ENCODE results near the gene COMMD9. TPM values are rescaled to one million over a fixed set of nuclear protein-coding genes. Genes with fewer than 3 reads are reported as not detected.

The COMMD9 gene
- total RNA-seq, 3 donors from 2014 or later (not counting 1 experiment from before 2014, with no cell fraction given): 64.6 to 79.1 (median 74.0) TPM

DNA sequence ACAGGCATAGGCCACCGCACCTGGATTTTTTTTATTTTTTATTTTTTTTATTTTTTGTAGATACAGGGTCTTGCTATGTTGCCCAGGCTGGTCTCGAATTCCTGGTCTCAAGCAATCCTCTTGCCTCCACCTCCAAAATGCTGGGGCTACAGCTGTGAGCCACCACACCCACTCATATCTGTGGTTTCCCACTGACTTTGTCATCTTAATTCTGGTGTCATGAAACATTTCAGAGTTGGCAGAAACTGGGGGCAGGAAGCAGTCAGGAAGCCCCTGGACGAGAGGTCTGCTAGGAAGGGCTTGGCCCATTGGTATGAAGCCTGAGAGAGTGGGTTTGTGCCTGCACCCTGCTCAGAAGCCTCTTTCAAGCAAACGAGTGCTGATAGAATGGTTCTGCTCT, 49.1 kb downstream of the COMMD9 start:
- H3K27me3 Mint-ChIP-seq (ENCODE audit: low read depth in 2 of 2): peaks cover 5 to 27% of the 10 kb centered on the region in 2 donors
- no peak for ATAC-seq
- intact Hi-C loops (cut with micrococcal nuclease): no loop called here
- no peaks in the 10 kb centered on the region for H3K36me3 Mint-ChIP-seq
- Histone ChIP-seq H3K9me3 (ENCODE audit: control insufficient read depth, insufficient read depth, low read length) (no peaks in the 10 kb centered on the region), H3K4me1 (ENCODE audit: control insufficient read depth, insufficient read depth, low read length) (no peaks in the 10 kb centered on the region), H3K36me3 (ENCODE audit: control insufficient read depth, insufficient read depth, low read length) (no peaks in the 10 kb centered on the region), H3K4me3 (ENCODE audit: low read length) (no peak overlapping the region), H3K27ac (ENCODE audit: low read length) (no peak overlapping the region), H3K27me3 (ENCODE audit: control insufficient read depth, insufficient read depth, low read length) (no peaks in the 10 kb centered on the region)
- WGBS (ENCODE audit: insufficient coverage): 28% methylated on average over 3 of the region's 4 CpGs
- H3K4me1 Mint-ChIP-seq: no peaks in the 10 kb centered on the region
- no peak overlapping the region for H3K4me3 Mint-ChIP-seq
- TF ChIP-seq CTCF (IDR thresholded peaks at IDR 0.05): no peak
- no peaks in the 10 kb centered on the region for H3K9me3 Mint-ChIP-seq
- no peak for DNase-seq
- no peak overlapping the region for H3K27ac Mint-ChIP-seq

DNA sequence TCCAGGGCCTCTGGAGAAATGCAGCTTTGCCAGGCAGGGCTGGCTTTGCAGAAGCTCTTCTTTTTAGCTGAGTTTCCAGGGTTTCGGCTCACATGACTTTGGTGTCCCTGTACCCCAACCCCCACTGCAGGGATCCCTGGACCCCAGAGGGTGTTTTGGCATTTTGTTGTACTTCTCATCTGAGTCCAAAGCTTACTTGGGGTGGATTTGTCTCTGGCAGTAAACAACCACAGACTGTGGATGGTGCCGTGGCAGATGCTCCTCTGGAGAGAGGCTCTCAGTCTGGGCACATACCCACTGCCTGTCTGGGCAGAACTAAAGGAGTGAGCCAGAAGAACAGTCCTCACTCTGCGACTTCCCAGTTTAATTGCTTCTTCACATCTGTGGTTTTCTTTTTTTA, 49.6 kb downstream of the COMMD9 start:
- 89% methylated on average over 3 of the region's 3 CpGs for WGBS (ENCODE audit: insufficient coverage)

GRCh38 chr11:36238881-36239280, 50.3 kb downstream of the COMMD9 start:
- ATAC-seq (no peak), DNase-seq (no peak)
- Histone ChIP-seq H3K27me3 (ENCODE audit: control insufficient read depth, insufficient read depth, low read length) (no peaks in the 10 kb centered on the region), H3K27ac (ENCODE audit: low read length) (no peak overlapping the region), H3K4me1 (ENCODE audit: control insufficient read depth, insufficient read depth, low read length) (no peaks in the 10 kb centered on the region), H3K9me3 (ENCODE audit: control insufficient read depth, insufficient read depth, low read length) (no peaks in the 10 kb centered on the region), H3K36me3 (ENCODE audit: control insufficient read depth, insufficient read depth, low read length) (no peaks in the 10 kb centered on the region), H3K4me3 (ENCODE audit: low read length) (no peak overlapping the region)
- Mint-ChIP-seq H3K27ac (no peak overlapping the region), H3K4me1 (no peaks in the 10 kb centered on the region), H3K36me3 (no peaks in the 10 kb centered on the region), H3K4me3 (no peak overlapping the region), H3K9me3 (no peaks in the 10 kb centered on the region), H3K27me3 (ENCODE audit: low read depth in 2 of 2) (peaks cover 4 to 19% of the 10 kb centered on the region in 2 donors)
- TF ChIP-seq CTCF (IDR thresholded peaks at IDR 0.05): no peak
- intact Hi-C loops (cut with micrococcal nuclease): no loop called here
- no CpG with 5 or more reads among the region's 1 CpG for WGBS (ENCODE audit: insufficient coverage)

More for the DNA sequence above, 49.6 kb downstream of the COMMD9 start:
- intact Hi-C loops (cut with micrococcal nuclease): no loop called here
- no peak overlapping the region for H3K27ac Mint-ChIP-seq
- no peak for TF ChIP-seq CTCF (IDR thresholded peaks at IDR 0.05)
- DNase-seq (no peak), ATAC-seq (no peak)
- Histone ChIP-seq H3K27me3 (ENCODE audit: control insufficient read depth, insufficient read depth, low read length) (no peaks in the 10 kb centered on the region), H3K4me3 (ENCODE audit: low read length) (no peak overlapping the region), H3K9me3 (ENCODE audit: control insufficient read depth, insufficient read depth, low read length) (no peaks in the 10 kb centered on the region), H3K36me3 (ENCODE audit: control insufficient read depth, insufficient read depth, low read length) (no peaks in the 10 kb centered on the region), H3K27ac (ENCODE audit: low read length) (no peak overlapping the region), H3K4me1 (ENCODE audit: control insufficient read depth, insufficient read depth, low read length) (no peaks in the 10 kb centered on the region)
- H3K27me3 Mint-ChIP-seq (ENCODE audit: low read depth in 2 of 2): peaks cover 4 to 21% of the 10 kb centered on the region in 2 donors
- no peak overlapping the region for H3K4me3 Mint-ChIP-seq
- H3K9me3 Mint-ChIP-seq: no peaks in the 10 kb centered on the region
- H3K36me3 Mint-ChIP-seq: no peaks in the 10 kb centered on the region
- H3K4me1 Mint-ChIP-seq: no peaks in the 10 kb centered on the region

DNA sequence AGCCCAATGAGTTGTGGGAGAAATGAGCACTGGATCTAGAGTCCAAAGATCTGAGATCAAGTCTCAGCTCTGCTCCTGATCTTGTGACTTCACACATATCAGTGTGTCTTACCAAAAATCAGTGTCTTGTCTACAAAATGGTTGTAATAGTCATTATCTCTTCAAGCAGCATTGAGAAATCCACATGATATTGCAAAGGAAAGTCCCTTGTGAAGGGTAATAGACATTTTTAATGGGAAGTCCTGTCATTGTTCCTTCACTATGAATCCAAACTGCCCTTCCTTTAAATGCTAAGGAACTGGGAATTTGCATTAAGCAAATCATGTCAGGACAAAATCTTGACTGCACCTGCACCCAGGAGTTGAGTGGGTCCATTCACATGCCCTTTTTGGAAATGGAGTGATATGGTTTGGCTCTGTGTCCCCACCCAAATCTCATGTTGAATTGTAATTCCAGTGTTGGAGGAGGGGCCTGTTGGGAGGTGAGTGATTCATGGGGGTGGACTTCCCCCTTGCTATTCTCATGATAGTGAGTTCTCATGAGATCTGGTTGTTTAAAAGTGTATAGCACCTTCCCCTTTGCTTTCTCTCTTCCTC, 51.1 kb downstream of the COMMD9 start:
- Histone ChIP-seq H3K27ac (ENCODE audit: low read length) (no peak overlapping the region), H3K4me1 (ENCODE audit: control insufficient read depth, insufficient read depth, low read length) (no peaks in the 10 kb centered on the region), H3K27me3 (ENCODE audit: control insufficient read depth, insufficient read depth, low read length) (no peaks in the 10 kb centered on the region), H3K9me3 (ENCODE audit: control insufficient read depth, insufficient read depth, low read length) (no peaks in the 10 kb centered on the region), H3K36me3 (ENCODE audit: control insufficient read depth, insufficient read depth, low read length) (no peaks in the 10 kb centered on the region), H3K4me3 (ENCODE audit: low read length) (no peak overlapping the region)
- Mint-ChIP-seq H3K9me3 (no peaks in the 10 kb centered on the region), H3K36me3 (no peaks in the 10 kb centered on the region), H3K4me3 (no peak overlapping the region), H3K4me1 (no peaks in the 10 kb centered on the region), H3K27ac (no peak overlapping the region), H3K27me3 (ENCODE audit: low read depth in 2 of 2) (peaks cover 4 to 13% of the 10 kb centered on the region in 2 donors)
- DNase-seq: no peak
- no peak for ATAC-seq
- intact Hi-C loops (cut with micrococcal nuclease): no loop called here
- TF ChIP-seq CTCF (IDR thresholded peaks at IDR 0.05): no peak
